Activated naive CD4-positive, alpha-beta T cell treated with anti-CD3 and anti-CD28 coated beads, Interleukin-2, amount 10 ng/mL, durations not matched to agents 7 days and 5 days (primary cell): ENCODE data around the gene TMEM72.

ENCODE experiments used
- CTCF ChIA-PET: fragments of 350-600 bp; sonication (Branson Sonifier 250); formaldehyde crosslinking; loops from one replicate; lab custom pipeline; 2021; ENCODE audit warnings: antibody characterized with exemption; lab: Charles Lee
- DNase-seq: peaks from one replicate; pipeline ENCODE4 v3.0.0-alpha.2; 2020
- H3K27ac Mint-ChIP-seq: one replicate; pipeline ENCODE4 v1.8.0; 2021; ENCODE audit warnings: mild to moderate bottlenecking, moderate library complexity, mixed read lengths
- H3K27me3 Mint-ChIP-seq: one replicate; pipeline ENCODE4 v1.8.0; 2021; ENCODE audit warnings: mild to moderate bottlenecking, mixed read lengths
- H3K36me3 Mint-ChIP-seq: one replicate; pipeline ENCODE4 v1.8.0; 2021; ENCODE audit warnings: mixed read lengths
- H3K4me1 Mint-ChIP-seq: one replicate; pipeline ENCODE4 v1.8.0; 2021; ENCODE audit warnings: mixed read lengths
- H3K4me3 Mint-ChIP-seq: one replicate; pipeline ENCODE4 v1.8.0; 2021; ENCODE audit warnings: mild to moderate bottlenecking, moderate library complexity, mixed read lengths
- H3K9me3 Mint-ChIP-seq: one replicate; pipeline ENCODE4 v1.8.0; 2021; ENCODE audit warnings: mixed read lengths

Gene TMEM72

DNA sequence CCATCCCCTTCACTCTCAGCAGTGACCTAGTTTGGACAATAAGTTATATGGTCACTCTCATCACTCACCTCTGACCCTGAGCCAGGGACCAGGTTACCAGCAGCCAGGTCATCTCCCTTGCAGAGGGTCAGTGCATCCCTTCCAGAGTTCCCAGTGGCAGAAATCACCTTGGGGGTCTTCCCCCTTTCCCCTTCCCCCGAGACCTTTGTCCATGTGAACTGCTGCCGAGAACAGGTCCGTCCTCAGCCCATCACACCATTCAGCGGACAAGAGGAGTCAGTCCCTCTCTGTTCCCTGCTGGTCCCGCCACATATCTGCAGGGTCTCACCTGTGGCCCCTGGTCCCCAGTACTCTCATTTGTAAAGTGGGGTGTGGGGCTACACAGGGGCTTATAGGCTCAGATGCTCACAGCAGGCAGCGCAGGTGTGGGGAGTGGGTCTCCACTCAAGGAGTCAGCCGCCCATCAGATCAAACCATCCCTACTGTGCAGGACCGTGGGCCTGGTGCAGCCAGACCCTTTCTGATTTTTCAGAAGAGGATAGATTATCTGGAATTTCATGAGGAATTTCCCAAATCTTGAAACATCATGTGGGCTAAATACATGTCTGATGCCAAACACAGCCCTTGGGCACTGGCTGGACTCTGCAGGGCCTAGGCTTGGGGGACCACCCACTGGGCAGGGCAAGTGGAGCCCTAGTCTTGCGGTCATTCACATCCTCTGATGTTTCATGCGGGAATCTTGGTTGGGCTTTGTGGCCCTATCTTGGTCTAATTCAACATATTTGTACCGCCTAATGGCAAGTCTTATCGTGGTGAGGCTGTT is 61.0 kb downstream of the TMEM72 start:
- Mint-ChIP-seq H3K4me1 (peaks cover 42% of the 10 kb centered on the region), H3K9me3 (no peaks in the 10 kb centered on the region), H3K36me3 (no peaks in the 10 kb centered on the region), H3K27me3 (no peaks in the 10 kb centered on the region), H3K4me3 (no peak overlapping the region), H3K27ac (no peak overlapping the region)
- DNase-seq, result no peak
- CTCF ChIA-PET, result interaction anchor here (1.4 to 2.7 kb wide), 2 partner anchors 8 to 39 kb away, joined by 4 to 32 read pairs; no protein-coding TSS in a partner anchor

DNA sequence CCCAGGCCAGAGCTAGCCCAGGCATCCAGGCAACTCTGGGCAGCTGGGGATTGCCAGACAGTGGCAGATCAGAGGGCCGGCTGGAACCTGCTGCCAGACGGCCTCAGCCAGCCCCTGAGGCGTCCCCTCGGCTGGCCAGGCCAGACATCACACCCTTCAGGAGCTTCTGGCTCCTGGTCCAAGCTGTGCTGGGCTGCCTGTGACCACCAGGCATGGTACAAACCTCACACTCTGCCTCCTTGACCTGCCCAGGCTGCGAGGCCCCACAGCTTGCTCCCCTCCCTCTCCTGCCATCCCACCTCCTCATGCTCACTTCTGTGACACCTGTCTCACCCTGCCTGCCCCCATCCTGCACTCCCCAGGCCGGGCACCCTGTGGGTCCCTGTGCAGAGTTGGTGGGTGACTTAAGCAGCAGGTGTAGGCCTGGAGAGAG is 61.8 kb downstream of the TMEM72 start:
- CTCF ChIA-PET, result interaction anchor here (1.4 to 2.7 kb wide), 2 partner anchors 9 to 39 kb away, joined by 4 to 32 read pairs; no protein-coding TSS in a partner anchor
- no peaks in the 10 kb centered on the region for H3K36me3 Mint-ChIP-seq
- H3K27me3 Mint-ChIP-seq, result no peaks in the 10 kb centered on the region
- DNase-seq, result no peak
- no peak overlapping the region for H3K27ac Mint-ChIP-seq
- no peaks in the 10 kb centered on the region for H3K9me3 Mint-ChIP-seq
- no peak overlapping the region for H3K4me3 Mint-ChIP-seq
- peaks cover 36% of the 10 kb centered on the region for H3K4me1 Mint-ChIP-seq

DNA sequence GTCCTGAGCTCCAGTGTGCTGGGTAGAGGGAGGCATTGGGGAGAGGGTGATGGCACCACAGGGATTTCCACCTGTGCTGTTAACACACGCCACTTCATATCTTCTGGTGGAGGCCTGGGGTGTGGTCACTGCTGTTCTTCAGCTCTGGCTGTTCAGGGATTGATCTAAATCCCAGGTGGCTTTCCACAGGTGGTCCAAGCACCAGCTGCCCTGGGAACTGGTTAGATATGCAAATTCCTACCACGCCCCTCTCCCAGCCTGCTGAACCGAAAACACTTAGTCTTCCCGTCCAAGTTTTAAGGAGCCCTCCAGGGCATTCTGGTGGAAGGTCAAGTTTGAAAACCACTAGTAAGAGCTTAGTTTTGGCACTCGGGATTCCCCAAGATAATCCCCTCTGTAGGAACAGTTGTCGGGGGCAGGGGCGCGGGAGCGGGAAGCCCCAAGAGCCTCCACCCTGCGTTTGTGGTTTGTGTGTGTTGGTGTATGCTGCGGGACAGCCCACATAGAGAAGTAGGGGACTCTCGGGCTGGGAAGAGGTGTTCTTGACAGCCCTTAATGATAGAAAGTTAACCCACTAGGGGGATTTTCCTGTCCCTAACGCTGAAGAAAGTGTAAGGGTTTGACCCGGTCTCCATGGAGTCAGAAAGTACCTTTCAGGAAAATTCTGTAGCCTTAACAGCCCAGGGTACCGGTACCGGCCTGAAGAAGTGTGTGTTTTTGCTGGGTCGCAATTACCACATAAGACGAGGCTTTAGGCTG is 62.4 kb downstream of the TMEM72 start:
- Mint-ChIP-seq H3K4me3 (no peak overlapping the region), H3K9me3 (no peaks in the 10 kb centered on the region), H3K4me1 (peaks cover 36% of the 10 kb centered on the region), H3K36me3 (no peaks in the 10 kb centered on the region), H3K27me3 (peaks cover under 1% of the 10 kb centered on the region), H3K27ac (no peak overlapping the region)
- CTCF ChIA-PET, result interaction anchor here (1.4 to 2.7 kb wide), 2 partner anchors 10 to 40 kb away, joined by 4 to 32 read pairs; no protein-coding TSS in a partner anchor
- no peak for DNase-seq

DNA sequence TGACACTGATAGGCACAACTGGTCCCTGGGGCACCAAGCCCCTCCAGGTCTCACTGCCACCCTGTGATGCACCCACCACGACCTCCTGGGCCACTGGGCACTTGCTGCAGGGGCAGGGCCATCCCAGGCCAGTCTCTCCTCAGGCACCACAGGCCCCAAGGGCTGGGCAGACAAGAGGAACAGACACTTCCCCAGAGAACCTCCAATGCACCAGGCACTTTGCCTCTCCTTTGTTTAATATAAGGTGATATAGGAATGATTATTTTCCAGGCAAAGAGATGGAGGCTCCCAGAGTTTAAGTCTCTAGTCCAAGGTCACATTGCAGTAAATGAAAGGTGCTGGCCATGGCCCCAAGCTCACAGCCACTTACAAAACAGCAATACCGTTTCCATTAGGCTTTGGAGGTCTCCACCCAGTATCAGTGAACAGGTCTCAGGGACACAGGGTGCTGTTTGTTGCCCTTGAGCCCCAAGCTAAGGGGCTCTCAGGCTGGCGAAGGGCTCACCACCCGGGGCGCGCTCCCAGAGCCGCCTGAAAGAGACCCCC is 63.0 kb downstream of the TMEM72 start:
- CTCF ChIA-PET, result interaction anchor here (2.7 kb wide), 1 partner anchor 41 kb away, joined by 32 read pairs; no protein-coding TSS in a partner anchor
- H3K9me3 Mint-ChIP-seq, result no peaks in the 10 kb centered on the region
- H3K27me3 Mint-ChIP-seq, result peaks cover 8% of the 10 kb centered on the region
- DNase-seq, result no peak
- H3K4me1 Mint-ChIP-seq, result peaks cover 32% of the 10 kb centered on the region
- no peaks in the 10 kb centered on the region for H3K36me3 Mint-ChIP-seq
- H3K27ac Mint-ChIP-seq, result no peak overlapping the region
- H3K4me3 Mint-ChIP-seq, result peak overlapping the region; percentile 57

DNA sequence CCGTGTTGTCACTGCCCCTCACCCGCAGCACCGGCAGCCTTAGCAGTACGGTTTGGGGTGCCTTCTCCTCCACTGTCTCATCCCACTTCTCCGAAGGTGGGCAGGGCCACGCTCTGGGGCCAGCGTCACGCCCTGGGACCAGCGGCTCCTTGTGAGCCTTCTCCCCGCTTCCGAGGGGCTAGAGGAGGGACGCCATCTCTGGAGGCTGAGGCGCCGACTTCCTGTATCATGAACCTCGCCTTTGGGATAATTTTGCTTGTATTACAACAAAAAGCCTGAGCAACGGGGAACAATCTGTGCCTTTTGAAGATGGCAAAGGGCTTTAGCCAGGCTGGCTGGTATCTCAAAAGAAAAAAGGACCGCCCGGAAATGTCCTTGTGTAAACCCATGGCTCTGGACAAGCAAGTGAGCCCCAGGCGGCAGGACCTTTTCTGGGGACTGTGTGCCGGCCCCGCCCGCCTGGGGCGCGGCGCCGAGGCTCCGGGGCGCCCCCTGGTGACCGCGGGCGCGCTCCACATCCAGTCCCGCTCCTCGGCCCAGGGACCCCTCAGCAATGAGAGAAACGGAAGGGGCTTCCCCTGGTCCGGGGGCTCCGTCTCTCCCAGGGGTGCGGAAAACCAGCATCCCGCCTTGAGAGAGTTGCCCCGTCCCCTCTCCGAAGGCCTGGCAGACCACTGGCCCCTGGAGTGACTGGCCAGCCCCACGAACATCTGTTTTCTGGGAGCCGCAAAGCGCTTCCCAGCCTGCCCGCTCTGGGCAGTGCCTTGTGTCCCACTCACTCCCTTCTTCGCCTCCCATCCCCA is 63.7 kb downstream of the TMEM72 start:
- peak; percentile 68 for DNase-seq
- H3K4me3 Mint-ChIP-seq, result peak overlapping the region; percentile 57
- peak overlapping the region; percentile 60 for H3K27ac Mint-ChIP-seq
- CTCF ChIA-PET, result interaction anchor here (1.4 to 2.7 kb wide), 4 partner anchors 9 to 43 kb away, joined by 4 to 32 read pairs (median 10); no protein-coding TSS in a partner anchor
- H3K9me3 Mint-ChIP-seq, result no peaks in the 10 kb centered on the region
- H3K4me1 Mint-ChIP-seq, result peaks cover 29% of the 10 kb centered on the region
- peaks cover 13% of the 10 kb centered on the region for H3K27me3 Mint-ChIP-seq
- no peaks in the 10 kb centered on the region for H3K36me3 Mint-ChIP-seq

DNA sequence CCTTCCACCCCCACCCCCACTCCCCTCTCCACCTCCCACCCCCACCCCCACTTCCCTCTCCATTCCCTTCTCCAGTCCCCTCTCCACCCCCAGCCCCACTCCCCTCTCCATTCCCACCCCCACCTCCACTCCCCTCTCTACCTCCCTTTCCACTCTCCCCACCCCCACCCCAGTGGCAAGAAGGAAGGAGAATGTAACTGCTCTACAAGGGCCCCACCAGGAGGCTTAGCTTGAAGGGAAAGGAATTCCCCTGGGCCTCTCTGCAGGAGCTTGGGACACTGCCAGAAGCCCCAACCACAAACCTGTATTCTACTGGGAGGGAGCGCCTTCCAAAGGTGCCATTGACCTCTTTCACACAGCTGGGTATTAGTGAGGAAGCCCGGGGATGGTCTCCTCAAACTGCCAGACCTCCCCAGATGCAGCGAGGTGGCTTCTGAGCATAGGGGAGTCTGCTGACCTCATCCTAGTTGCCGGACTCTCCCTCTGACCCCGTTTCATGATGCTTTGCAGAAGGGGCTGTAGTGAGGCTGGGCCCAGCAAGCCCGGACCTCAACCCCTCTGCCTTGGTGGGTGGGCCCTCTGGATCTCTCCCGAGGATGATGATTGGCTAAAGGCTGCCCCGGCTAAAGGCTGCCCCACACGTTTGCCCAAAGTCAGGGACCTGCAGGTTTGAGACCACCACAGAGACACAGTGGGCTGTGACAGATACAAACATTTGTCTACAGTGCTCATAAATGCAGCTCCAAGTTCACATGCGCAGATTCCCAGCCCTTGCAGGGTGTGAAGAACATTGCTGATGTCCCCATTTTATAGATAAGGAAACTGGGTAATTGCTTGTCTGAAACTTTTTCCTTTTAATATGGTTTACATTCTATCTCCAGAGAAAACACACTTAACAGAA is 64.5 kb downstream of the TMEM72 start:
- CTCF ChIA-PET, result interaction anchor here (1.0 to 2.1 kb wide), 5 partner anchors 8 to 97 kb away, joined by 3 to 15 read pairs (median 4); no protein-coding TSS in a partner anchor
- peaks cover 29% of the 10 kb centered on the region for H3K4me1 Mint-ChIP-seq
- no peak overlapping the region for H3K27ac Mint-ChIP-seq
- no peaks in the 10 kb centered on the region for H3K36me3 Mint-ChIP-seq
- DNase-seq, result no peak
- no peaks in the 10 kb centered on the region for H3K9me3 Mint-ChIP-seq
- H3K27me3 Mint-ChIP-seq, result peaks cover 18% of the 10 kb centered on the region
- H3K4me3 Mint-ChIP-seq, result no peak overlapping the region

DNA sequence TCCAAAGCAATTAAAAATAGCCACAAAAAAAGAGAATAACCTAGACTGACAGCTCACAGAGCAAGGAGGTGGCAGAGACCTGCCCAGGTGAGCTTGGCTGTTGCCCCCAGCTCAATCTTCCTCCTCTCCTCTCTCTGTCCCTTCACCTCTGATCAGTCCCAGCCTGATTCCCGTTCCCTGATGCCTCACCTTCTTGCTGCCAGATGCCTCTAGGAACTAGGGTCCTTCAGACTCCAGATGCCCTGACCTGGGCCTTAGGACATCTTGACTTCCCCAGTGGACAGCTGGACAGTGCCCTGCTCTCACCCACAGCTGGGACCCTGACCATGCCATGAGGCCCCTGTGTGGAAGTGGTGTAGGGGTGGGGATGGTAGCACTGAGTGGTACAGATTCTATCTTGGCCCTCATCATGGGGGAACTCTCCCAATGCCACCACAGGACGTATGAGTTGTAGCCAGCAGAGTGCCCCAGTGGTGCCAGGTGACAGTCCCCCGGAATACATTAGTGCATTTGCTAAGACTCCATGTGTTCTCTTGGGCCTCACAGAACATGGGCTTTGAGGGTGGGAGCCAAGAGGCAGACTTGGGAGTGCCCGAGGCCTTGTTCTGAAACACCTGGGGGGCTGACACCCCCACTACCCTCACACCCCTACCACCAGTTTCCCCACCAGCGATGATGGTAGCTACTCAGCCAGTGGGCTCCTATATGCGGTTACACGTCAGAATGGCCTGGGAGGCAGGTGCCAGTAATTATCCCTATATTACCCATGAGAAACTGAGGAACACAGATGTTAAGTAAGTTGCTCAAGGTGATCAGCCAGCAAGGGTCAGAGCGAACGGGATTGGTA is 65.4 kb downstream of the TMEM72 start:
- CTCF ChIA-PET, result interaction anchor here (1.0 to 2.1 kb wide), 6 partner anchors 9 to 98 kb away, joined by 3 to 15 read pairs (median 4); partner anchors contain the start of gene ZNF22
- H3K27ac Mint-ChIP-seq, result no peak overlapping the region
- DNase-seq, result no peak
- H3K9me3 Mint-ChIP-seq, result no peaks in the 10 kb centered on the region
- peaks cover 29% of the 10 kb centered on the region for H3K4me1 Mint-ChIP-seq
- peaks cover 18% of the 10 kb centered on the region for H3K27me3 Mint-ChIP-seq
- no peaks in the 10 kb centered on the region for H3K36me3 Mint-ChIP-seq
- H3K4me3 Mint-ChIP-seq, result no peak overlapping the region

DNA sequence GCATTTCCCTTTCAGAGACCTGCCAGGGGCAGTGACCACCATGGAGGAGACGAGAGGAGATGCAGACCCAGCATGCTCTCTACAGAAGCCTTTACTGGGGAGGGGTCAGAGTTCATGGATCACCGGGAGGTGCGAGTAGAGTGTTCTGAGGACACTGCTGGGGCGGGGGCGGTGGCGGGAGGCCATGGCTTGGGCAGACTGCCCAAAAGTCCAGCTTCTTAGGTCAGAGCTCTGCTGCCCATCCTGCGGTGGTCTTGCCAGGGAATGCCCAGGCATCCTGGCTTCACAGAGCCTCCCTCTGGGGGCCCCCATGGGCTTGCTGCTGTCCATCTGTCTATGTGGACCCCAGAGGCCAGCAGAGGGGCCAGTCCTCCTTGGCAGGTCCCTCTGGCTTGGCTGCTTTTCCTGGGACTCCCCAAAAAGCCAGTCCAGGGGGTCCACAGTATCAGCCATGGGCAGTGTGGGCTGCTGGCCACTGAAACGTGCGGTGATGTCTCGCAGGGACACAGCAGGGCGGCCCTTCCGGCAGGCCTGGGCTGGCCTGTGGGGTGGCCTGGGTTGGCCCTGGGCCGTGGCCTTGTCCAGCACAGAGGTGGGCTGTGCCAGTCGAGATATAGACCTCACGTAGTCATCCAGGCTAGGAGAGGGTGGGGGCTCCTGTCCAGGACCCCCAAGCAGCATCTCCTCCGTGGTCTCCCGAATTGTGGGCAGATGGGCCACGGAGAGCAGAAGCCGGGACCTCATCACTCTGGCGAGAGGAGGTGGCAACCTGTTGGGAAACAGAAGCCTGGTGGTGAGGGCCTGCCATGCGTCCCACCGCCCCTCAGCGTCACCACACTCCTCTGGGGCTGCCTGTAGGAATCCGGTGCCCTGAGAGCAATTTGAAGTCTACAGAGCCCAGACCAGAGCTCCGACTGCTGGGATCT is 66.4 kb downstream of the TMEM72 start:
- CTCF ChIA-PET, result interaction anchor here (1.0 to 2.1 kb wide), 4 partner anchors 12 to 45 kb away, joined by 3 to 15 read pairs (median 7); partner anchors contain the start of gene ZNF22
- DNase-seq, result no peak
- no peaks in the 10 kb centered on the region for H3K36me3 Mint-ChIP-seq
- peaks cover 29% of the 10 kb centered on the region for H3K4me1 Mint-ChIP-seq
- no peak overlapping the region for H3K4me3 Mint-ChIP-seq
- H3K27ac Mint-ChIP-seq, result no peak overlapping the region
- peaks cover 18% of the 10 kb centered on the region for H3K27me3 Mint-ChIP-seq
- no peaks in the 10 kb centered on the region for H3K9me3 Mint-ChIP-seq

DNA sequence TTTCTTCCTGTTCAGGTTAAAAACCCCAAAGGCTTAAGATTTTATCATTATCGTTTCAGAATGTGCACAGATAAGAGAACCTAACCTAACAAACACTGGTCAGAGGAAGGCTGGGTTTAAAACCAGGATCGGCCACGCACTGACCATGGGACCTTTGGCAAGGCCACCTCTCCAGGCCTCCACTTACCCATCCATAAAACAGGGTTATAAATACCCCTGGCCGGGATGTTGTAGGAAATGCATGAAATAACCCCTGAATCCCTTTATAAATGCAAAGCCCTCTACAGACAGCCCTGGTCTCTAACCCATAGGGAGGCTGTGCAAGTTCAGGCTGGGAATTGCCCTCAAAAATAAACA is 67.1 kb downstream of the TMEM72 start:
- Mint-ChIP-seq H3K27ac (no peak overlapping the region), H3K4me3 (peak overlapping the region; percentile 37), H3K9me3 (no peaks in the 10 kb centered on the region), H3K27me3 (peaks cover 18% of the 10 kb centered on the region), H3K4me1 (peaks cover 29% of the 10 kb centered on the region), H3K36me3 (no peaks in the 10 kb centered on the region)
- no peak for DNase-seq
- CTCF ChIA-PET, result interaction anchor here (0.8 to 2.0 kb wide), 5 partner anchors 11 to 46 kb away, joined by 3 to 11 read pairs (median 3); no protein-coding TSS in a partner anchor

DNA sequence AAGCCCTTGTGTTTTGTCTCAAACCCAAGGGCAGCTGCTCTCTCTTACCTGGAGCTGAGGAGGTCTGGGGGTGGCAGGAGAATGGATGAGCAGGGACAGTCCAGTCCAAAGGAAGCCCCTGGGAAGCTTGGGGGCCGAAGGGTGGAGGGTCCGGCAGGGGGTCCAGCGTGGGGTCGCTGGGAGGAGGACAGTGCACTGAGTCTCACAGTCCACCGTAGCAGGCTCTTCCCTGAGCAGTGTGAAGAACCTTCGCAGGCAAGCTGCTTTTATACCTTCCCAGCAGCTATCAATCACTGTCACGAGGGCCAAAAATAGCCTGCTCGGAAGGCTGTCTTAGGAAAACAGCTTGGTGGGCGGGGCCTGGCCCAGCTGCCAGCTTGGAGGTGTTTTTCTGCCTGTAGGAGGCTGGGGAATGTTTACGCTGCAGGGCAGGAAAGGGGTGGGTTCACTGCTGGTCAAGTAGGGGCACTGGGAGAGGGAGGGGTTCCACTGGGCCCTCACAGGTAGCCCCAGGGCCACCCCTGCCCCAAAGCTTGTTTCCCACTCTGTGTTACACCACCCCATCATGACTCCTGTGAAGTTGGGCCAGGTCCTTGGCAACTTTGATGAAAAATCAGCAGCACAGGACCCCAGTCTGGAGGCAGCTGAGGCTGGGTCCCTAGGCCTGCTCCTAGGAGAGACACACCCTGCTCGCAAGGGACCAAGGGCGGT is 67.6 kb downstream of the TMEM72 start, which contains the start of gene DEPP1:
TSS of gene DEPP1 (minus strand) at position 240 of the 711 bp plus-strand sequence. CDS start 779 bp downstream, outside the sequence.
- peaks cover 18% of the 10 kb centered on the region for H3K27me3 Mint-ChIP-seq
- H3K36me3 Mint-ChIP-seq, result no peaks in the 10 kb centered on the region
- H3K27ac Mint-ChIP-seq, result peak within 1 kb of the TSS; percentile 11
- H3K4me1 Mint-ChIP-seq, result peaks cover 24% of the 10 kb centered on the region
- no peaks in the 10 kb centered on the region for H3K9me3 Mint-ChIP-seq
- peak within 1 kb of the TSS; percentile 37 for H3K4me3 Mint-ChIP-seq
- peak; percentile 64 for DNase-seq
- CTCF ChIA-PET, result interaction anchor here (0.8 to 2.0 kb wide), 6 partner anchors 11 to 46 kb away, joined by 3 to 11 read pairs (median 3); partner anchors contain the start of gene ZNF22
